NOMO-1 (cell line): ENCODE measurements around the gene SCYGR3.
"Not testable (repeated sequence)": the region's sequence is repeated elsewhere in the genome, so short reads cannot be mapped to it uniquely, and the experiment has no call there.

Experiments
- DNase-seq, 2 experiments: peaks; one replicate each; lab custom pipeline; 2025; ENCODE audit not compliant: unreplicated experiment in 2 of 2; lab: John Stamatoyannopoulos, UW

SCYGR3 gene

DNA sequence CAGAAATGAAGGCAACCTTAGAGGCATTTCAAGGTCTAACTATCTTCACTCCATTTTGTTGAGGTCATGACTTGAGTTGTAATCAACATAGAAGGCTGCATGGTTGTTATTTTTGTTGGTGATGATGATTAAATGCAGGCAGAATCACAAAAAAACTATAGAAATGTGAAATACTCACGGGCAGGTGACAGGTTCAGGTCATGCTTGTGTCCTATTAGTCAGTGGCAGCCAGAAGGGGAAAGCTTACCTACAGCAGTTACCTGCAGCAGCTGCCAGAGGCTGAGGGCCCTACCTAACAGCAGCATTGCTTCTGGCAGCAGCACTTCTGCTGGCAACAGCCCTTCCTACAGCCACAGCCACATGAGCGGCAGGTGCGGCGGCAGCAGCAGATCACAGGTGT, 394 bp downstream of the SCYGR3 start:
- DNase-seq, result no peak

DNA sequence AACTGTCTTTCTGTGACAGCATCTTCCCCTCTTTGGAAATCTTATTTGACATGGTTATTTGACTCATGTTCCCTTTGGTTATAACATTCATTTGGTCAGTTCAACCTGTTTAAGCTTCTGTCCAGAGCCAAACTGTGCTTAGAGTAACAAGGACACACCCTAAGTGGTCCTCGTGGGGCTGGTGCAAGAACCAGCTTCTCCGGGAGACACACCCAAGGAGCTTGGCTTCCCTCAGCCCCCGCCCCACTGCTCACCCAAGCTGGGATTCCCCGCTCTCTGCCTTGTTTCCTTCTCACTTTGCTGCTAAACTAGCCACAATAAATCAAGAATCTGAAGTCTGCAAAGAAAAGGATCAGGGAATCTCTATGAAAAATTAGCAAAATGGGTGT, 1.4 kb downstream of the SCYGR3 start:
- no peak for DNase-seq

DNA sequence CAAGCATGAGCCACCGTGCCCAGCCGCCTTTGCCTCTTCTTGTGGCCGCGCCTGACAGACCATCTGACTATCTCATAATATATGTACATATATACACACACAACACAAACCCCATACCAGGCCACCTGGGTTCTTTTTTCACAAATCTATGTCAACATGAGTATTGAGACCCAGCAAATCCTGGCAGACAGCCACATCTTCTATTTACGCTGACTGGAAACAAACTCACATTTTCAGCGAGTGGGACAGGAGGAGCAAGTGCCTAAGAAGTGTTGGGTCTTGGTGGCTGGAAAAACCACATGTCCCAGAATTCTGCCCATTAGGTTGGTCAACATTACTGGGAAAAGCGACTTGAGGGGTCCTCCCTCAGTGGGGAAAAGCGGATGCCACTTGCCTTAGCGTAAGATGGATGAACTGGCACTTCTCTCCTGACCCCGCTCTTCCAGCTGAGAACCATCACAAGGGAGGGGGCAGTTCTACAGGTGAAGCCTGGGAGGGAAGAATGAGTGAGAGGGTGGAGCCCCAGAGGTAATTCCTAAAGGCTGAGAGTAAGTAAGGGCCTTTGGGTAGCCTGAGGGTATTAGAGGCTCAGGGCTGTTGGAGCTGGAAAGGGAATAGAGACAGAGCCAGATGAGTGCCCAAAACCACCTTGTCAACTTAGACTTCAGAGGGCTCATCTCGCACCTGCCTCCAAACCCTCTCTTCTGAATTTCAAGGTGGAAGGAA, 1.9 kb downstream of the SCYGR3 start:
- DNase-seq, result no peak

DNA sequence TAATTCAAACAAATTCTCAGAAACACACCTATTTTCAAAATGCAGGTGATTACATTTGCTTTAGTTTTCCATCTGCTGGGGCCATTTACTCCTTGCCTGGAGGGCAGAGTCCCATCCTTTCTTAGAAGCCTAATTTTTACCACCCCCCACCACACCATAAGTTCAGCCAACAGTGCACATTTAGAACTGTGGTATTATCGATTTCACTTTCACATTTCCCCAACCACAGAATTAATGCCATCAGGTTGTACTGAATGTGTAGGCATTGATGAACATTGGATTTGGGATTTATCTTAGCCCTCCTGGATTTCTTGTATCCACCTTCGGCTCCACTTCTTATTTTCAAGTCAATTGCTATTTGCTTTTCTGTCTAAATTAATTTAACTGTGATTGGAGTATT, 4.5 kb downstream of the SCYGR3 start:
- DNase-seq, result no peak

DNA sequence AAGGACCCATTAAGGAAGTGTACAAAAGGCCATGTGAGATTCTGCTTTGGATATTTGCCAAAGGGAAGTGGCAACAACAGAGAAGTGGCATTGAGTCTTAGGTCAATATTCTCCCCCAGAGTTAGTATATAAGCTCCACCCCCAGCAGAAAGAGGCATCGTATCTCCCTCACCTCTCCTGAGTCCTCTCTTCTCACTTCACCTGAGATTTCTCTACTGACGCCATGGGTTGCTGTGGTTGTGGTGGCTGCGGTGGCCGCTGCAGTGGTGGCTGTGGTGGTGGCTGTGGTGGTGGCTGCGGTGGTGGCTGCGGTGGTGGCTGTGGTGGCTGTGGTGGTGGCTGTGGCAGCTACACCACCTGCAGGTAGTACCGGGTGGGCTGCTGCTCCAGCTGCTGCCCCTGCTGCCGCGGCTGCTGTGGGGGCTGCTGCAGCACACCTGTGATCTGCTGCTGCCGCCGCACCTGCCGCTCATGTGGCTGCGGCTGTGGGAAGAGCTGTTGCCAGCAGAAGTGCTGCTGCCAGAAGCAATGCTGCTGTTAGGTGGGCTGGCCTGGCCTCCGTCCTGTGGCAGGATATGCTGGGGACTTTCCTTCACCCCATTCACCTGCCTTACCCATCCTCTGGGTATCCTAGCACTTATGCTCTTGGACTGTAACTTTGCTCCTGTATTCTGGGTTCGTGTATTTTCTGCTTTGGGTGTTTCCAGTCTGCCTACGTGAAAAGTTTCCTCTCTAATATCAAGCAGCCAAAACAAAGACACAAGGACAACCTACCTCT, 5.9 kb downstream of the SCYGR3 start:
- DNase-seq, result peak; percentile 82 to 92

DNA sequence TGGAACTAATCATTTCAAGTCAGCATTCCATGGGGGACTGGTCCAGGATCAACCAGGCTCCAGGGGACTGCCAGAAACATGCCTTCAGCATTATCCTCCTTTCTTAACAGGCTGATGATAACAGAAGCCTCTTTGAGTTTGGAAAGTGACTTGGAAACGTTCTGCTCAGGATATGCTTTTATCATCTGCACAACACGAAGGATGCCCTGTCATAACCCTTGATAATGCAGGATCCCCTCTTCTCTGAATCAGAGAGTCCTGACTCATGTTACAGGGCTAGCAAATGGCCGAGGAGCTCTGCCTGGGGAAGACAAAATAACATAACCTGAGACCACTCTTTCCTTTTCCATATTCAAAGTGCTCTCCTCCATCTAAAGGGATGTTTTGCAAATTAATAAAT, 6.7 kb downstream of the SCYGR3 start:
- DNase-seq, result peak in 1 of 2 experiments; percentile 16

DNA sequence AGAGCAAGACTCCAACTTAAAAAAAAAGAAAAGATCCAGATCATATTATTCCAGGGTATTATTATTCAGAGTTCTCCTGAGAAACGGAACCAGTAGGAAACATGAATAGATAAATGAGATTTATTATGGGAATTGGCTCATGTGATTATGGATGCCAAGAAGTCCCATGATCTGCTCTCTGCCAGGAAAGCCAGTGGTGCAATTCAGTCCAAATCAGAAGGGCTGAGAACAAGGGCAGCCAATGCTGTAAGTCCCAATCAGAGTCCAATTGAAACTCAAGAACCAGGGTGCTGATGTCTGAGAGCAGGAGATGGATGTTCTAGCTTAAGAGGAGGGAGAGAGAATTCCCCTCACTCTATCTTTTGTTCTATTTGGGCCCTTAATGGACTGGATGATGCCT, 8.2 kb downstream of the SCYGR3 start:
- no peak for DNase-seq

DNA sequence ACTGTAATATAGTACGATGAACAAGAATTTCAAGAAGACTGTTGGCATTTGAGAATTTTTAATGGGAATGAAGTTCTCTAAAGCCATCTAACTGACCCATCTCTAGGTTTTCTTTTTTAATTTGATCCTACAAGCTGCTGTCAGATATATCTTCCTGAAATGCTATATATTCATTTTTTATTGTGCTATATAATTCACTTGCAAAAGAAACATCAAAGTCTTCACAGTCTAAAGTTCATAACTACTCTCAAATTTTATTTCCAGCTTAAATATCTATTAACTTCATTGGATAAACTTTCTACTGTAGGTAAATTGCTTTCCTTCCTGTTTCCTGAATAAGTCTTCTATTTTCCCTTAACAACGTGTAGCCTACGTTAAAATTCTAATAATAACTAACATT, 12.3 kb downstream of the SCYGR3 start:
- no peak for DNase-seq

DNA sequence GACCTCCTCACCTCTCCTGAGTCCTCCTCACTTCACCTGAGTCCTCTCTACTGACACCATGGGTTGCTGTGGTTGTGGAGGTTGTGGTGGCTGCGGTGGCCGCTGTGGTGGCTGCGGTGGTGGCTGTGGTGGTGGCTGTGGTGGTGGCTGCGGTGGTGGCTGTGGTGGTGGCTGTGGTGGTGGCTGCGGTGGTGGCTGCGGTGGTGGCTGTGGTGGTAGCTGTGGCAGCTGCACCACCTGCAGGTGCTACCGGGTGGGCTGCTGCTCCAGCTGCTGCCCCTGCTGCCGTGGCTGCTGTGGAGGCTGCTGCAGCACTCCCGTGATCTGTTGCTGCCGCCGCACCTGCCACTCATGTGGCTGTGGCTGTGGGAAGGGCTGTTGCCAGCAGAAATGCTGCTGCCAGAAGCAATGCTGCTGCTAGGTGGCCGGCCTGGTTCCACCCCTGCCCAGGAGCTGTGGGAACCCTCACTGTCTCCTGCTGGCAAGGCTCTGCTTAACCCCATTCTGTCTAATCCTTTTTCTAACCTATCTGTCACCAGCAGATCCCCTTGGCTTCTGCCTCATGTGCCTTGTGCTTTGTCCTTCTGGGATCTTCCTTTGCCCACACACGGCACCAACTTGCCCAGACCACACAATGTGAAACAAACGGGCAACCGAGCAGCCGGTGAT, 15.7 kb downstream of the SCYGR3 start, which contains the start of gene SCYGR2:
TSS of gene SCYGR2 (plus strand) at position 59 of the 669 bp plus-strand sequence. CDS start at position 59, 0 bp downstream.
- not testable (repeated sequence) for DNase-seq

DNA sequence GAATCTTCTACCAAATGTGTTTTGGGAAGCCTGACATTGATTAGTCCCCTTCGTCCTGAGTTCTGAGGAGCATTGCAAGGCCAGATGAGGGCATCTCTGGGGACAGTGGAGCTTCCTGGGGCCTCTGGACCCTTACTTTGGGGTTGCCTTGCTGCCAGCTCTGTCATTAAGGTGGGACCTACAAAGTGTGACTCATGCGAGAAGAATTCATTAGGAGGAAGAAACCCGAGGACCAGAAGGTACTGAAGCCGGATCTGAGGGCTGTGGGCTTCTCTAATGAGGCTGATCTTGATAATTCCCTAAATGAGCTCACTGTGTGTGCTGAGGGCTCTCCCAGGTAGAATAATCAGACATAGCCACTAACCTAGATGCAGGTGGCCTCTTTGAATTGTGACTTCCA, 16.6 kb downstream of the SCYGR3 start:
- DNase-seq, result no peak

DNA sequence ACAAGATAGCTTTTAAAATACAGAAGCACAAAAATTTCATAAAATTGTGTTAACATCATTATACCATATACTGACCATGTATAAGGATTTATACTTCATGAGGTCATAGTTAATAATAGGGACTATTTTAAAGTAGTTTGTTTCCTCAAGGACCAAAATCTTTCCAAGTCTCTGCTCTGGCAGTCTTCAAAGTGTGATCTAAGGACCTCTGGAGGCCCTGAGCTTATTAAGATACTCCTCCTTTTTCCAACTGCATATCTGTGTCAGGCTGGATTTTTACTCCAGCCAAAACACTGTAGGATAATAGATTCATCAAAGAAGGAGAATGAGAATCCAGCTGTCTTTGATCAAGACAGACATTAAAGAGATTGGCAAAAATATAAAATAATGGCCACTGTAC, 17.6 kb downstream of the SCYGR3 start:
- no peak for DNase-seq

DNA sequence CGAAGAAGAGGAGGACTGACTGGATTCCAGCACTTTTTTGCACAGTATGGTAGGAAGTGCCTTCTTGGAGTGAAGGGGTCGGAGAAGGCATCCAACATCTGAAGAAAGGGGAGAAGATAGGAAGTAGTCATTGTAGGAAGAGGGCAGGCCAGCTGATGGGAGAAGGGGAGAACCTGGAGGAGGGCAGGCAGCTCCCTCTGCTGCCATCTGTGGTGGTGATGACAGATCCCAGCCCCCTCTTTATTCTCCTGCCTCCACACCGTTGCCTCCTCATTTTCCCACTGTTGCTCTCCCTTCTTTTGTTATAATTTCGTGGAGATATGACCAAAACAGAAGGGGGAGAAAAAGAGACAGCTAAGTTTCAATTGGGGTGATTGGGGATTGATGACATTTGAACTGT, 18.8 kb downstream of the SCYGR3 start:
- no peak for DNase-seq

DNA sequence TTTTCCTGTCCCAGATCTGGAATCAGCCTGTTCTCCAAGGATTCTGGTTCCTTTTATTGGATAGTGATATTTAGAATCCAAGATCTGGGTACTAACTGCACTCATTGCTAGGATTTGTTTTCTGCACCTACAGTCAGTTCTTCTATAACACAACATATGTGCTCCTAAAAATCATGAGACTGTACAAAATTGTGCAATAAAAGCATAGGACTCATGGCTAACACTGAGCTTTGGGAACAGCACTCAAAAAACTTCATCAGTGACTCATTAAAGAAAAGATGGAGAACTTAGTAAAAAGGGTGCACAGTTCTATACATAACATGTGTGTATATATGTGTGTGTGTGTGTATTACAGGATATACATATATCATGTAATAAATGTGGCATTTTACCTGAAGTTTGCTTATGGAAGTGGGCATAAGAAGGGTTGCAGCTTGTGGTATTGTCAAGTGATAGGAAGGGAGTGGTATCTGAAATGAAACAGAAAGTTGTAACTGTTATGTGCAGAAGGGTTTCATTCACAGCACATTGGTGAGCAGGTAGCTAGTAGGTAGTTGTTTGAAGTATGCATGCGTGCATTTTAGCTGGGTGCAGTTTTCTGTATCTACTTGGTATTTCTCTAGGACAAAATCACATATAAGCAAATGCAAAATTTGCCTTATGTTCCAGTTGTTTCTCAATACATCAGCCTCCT, 21.8 kb downstream of the SCYGR3 start:
- DNase-seq, result no peak

DNA sequence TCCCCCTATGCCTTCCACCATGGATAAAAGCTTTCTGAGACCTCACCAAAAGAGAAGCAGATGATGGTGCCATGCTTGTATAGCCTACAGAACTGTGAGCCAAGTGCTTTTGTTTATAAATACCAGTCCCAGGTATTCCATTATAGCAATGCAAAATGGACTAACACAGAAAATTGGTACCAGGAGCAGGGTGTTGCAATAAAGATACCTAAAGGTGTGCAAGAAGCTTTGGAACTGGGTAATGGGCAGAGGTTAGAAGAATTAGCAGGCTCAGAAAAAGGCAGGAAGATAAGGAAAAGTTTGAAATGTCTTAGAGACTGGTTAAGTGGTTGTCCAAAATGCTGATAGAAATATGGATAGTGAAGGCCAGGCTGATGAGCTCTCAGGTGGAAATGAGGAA, 32.3 kb downstream of the SCYGR3 start:
- no peak for DNase-seq

DNA sequence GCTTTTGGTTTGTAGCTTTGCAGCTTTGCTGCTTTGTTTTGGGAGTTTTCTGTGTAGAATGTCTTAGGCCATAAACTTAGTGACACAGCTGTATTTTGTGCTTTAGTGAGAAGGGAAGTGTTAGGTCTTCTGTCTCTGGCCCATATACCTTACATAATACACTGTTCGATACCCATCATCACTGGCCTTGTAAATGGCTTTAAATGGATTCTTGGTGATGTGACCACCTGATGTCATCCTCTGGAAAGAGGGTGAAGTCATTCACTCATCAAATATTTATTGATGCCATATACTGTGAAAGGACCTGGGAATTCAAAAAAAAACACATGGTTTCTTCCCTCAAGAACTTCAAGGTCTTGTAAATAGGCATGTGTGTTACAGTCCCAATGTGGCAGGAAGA, 34.8 kb downstream of the SCYGR3 start:
- DNase-seq, result no peak

DNA sequence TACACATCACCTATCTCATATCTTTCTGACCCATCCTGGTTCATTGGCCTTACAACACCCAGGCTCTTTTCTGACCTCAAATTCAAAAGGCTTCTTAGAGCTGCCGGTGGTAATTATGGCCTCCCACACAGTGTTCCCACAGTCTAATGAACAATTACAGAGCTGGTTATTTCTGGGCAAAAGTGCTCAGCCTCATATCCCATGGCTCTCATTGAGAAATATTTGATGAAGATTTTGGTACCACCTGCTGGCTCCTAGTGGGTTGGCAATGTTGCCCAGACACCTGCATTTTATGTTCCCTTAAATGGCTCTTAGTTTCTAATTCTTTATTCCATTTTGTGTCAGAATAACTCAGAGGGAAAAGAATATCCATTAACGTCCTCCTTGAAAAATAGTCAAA, 36.0 kb downstream of the SCYGR3 start:
- no peak for DNase-seq

DNA sequence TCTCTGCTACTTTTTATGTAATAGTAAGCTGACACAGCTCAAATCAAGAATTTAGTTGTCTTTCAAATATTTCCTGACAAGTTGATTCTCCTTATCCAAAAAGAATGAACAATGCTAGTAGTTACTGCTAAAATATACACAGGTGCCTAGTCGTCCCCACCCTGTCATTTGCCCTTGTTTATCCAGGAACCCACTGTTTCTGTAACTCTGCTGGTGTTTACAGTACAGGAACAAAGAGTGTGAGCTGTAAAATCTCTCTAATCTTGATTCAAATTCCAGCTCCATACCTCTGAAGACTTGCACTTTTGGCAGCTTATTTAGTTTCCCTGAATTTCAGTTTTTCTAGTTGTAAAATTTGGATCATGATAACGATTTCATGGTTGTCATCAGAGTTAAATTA, 37.1 kb downstream of the SCYGR3 start:
- DNase-seq, result no peak

DNA sequence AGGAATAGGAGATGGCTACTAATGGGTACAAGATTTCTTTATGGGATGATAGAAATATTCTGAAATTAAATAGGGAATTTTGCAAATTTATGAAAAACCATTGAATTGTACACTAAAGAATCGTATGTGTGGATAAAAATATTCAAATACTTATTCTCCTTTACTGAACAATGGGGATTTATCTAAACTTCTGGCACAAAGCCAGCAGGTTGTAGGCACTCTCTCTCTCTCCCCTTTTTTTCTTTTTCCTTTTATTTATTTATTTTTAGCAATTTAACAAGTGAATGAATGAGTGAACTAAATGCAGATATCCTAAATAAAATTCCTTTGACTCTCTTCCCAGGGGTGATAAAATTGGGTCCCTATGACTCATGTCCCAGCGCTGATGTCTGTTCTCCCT, 37.8 kb downstream of the SCYGR3 start:
- DNase-seq, result no peak

DNA sequence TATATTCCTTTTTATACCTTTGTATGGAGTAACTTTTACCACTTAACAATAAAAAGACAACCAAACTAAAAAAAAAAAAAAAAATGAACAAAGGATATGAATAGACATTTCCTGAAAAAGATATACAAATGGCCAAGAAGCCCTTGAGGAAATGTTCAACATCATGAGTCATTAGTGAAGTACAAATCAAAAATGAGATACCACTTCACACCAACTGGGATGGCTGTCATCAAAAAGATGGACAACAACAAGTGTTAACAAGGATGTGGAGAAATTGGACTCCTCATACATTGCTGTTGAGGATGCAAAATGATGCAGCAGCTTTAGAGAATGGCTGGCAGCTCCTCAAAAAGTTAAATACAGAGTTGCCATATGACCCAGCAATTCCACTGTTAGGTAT, 38.5 kb downstream of the SCYGR3 start:
- no peak for DNase-seq

DNA sequence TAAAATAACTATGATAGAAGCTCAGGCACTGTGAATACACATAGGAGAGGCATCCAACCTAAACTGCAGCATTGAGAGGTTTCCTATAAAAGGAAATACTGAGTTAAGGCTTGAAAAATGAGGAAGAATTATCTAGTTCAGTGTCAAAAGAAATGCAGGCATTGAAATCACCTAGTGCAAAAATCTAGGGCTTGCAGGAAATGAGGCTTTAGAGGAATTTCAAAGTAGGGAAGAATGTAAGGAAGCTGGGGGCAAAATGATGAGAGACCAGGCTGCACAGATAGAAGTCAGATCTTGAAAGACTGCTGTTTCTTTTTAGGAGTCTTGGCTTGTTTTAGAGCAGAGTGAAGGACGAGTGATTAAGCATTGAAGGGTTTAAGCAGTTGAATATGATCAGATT, 44.0 kb downstream of the SCYGR3 start:
- no peak for DNase-seq

DNA sequence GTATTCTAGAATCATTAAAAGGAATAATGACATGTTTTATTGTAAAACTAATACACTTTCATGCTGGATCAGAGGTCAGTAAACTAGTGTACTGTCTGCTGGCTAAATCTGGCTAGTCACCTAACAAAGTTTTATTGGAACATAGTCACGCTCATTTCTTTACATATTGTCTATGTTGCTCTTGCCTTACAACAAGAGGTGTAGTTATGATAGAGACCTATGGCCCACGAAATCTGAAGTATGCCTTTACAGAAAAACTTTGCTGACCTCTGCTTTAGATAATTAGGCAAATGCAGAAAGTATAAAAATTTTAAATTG, 45.8 kb downstream of the SCYGR3 start:
- no peak for DNase-seq
